Stimulated activated CD4-positive, alpha-beta T cell treated with anti-CD3 and anti-CD28 coated beads, Interleukin-12 subunit alpha, Interleukin-12 subunit beta, amount 100 ng/mL, for 48 hours (primary cell): ENCODE results near the gene RAP1GDS1.

Source experiments
- DNase-seq, 3 donors: peaks; one replicate each; pipeline ENCODE4 v3.0.0-alpha.2; 2020; ENCODE audit warnings: low read depth in 2 of 3, low spot score in 1 of 3

The RAP1GDS1 gene

GRCh38 chr4:98480535-98480934, 219.4 kb downstream of the RAP1GDS1 start:
- DNase-seq = no peak

- DNase-seq = no peak
Observed at GRCh38 chr4:98481167-98481566, 220.0 kb downstream of the RAP1GDS1 start.

- DNase-seq = no peak
Observed at GRCh38 chr4:98482503-98482846, 221.3 kb downstream of the RAP1GDS1 start.

- peak in 2 of 3 donors; percentile 20 to 50 for DNase-seq
Observed at GRCh38 chr4:98482847-98483806, 221.9 kb downstream of the RAP1GDS1 start.

- no peak for DNase-seq
Observed at GRCh38 chr4:98484031-98484430, 222.8 kb downstream of the RAP1GDS1 start.

GRCh38 chr4:98485816-98486345, 224.7 kb downstream of the RAP1GDS1 start:
- no peak for DNase-seq

GRCh38 chr4:98490251-98490650, 229.1 kb downstream of the RAP1GDS1 start:
- DNase-seq = no peak

GRCh38 chr4:98491899-98492559, 230.8 kb downstream of the RAP1GDS1 start:
- no peak for DNase-seq

- no peak for DNase-seq
Observed at GRCh38 chr4:98493296-98493695, 232.1 kb downstream of the RAP1GDS1 start.
